ENCODE measurements around the gene H1-8. TPM values are rescaled to one million over a fixed set of nuclear protein-coding genes. Genes with fewer than 3 reads are reported as not detected.
"Not testable (repeated sequence)": the region's sequence is repeated elsewhere in the genome, so short reads cannot be mapped to it uniquely, and the experiment has no call there.

H1-8 gene
- total RNA-seq, 2 donors from 2014 or later: not detected

GRCh38 chr3:129543999-129544398 lies 1.0 kb downstream of the H1-8 start:
- intact Hi-C loops (cut with DNase I): no loop called here
- WGBS: 81% methylated on average over 9 of the region's 9 CpGs
- DNase-seq (ENCODE audit: low spot score): no peak
- no peak for TF ChIP-seq POLR2A (IDR thresholded peaks at IDR 0.05)
- no peak for TF ChIP-seq POLR2AphosphoS5 (IDR thresholded peaks at IDR 0.05)
- TF ChIP-seq CTCF (IDR thresholded peaks at IDR 0.05): no peak
- no peak overlapping the region for H3K4me3 ChIP-seq
- no peaks in the 10 kb centered on the region for H3K36me3 ChIP-seq
- no peak overlapping the region for H3K27ac ChIP-seq
- no peaks in the 10 kb centered on the region for H3K9me3 ChIP-seq
- no peaks in the 10 kb centered on the region for H3K4me1 ChIP-seq (replicated peaks)
- H3K27me3 ChIP-seq (replicated peaks; ENCODE audit: insufficient read depth): no peaks in the 10 kb centered on the region

GRCh38 chr3:129545951-129546350 lies 3.0 kb downstream of the H1-8 start:
- WGBS: 92% methylated on average over 3 of the region's 3 CpGs
- intact Hi-C loops (cut with DNase I): not testable (repeated sequence)

GRCh38 chr3:129547241-129547640 lies 4.3 kb downstream of the H1-8 start:
- DNase-seq (ENCODE audit: low spot score): no peak
- Histone ChIP-seq H3K9me3 (no peaks in the 10 kb centered on the region), H3K27ac (no peak overlapping the region), H3K4me1 (replicated peaks) (no peaks in the 10 kb centered on the region), H3K27me3 (replicated peaks; ENCODE audit: insufficient read depth) (no peaks in the 10 kb centered on the region), H3K36me3 (no peaks in the 10 kb centered on the region), H3K4me3 (no peak overlapping the region)
- WGBS: 96% methylated on average over 23 of the region's 24 CpGs
- no peak for TF ChIP-seq POLR2AphosphoS5 (IDR thresholded peaks at IDR 0.05)
- no peak for TF ChIP-seq CTCF (IDR thresholded peaks at IDR 0.05)
- TF ChIP-seq POLR2A (IDR thresholded peaks at IDR 0.05): no peak
- intact Hi-C loops (cut with DNase I): no loop called here

More at GRCh38 chr3:129545951-129546350, 3.0 kb downstream of the H1-8 start:
- H3K9me3 ChIP-seq; H3K27ac ChIP-seq; DNase-seq (ENCODE audit: low spot score); H3K27me3 ChIP-seq (replicated peaks; ENCODE audit: insufficient read depth); H3K36me3 ChIP-seq; H3K4me1 ChIP-seq (replicated peaks); H3K4me3 ChIP-seq: not testable (repeated sequence)

GRCh38 chr3:129548104-129548965 lies 5.4 kb downstream of the H1-8 start:
- no peak overlapping the region for H3K27ac ChIP-seq
- 87% methylated on average over 19 of the region's 19 CpGs for WGBS
- no peak overlapping the region for H3K4me3 ChIP-seq
- no peaks in the 10 kb centered on the region for H3K27me3 ChIP-seq (replicated peaks; ENCODE audit: insufficient read depth)
- no peak for DNase-seq (ENCODE audit: low spot score)
- intact Hi-C loops (cut with DNase I): no loop called here
- no peaks in the 10 kb centered on the region for H3K9me3 ChIP-seq
- H3K4me1 ChIP-seq (replicated peaks): no peaks in the 10 kb centered on the region
- H3K36me3 ChIP-seq: no peaks in the 10 kb centered on the region
- TF ChIP-seq POLR2AphosphoS5 (IDR thresholded peaks at IDR 0.05): no peak
- TF ChIP-seq CTCF (IDR thresholded peaks at IDR 0.05): no peak
- TF ChIP-seq POLR2A (IDR thresholded peaks at IDR 0.05): no peak

GRCh38 chr3:129549006-129549800 lies 6.2 kb downstream of the H1-8 start:
- H3K4me3 ChIP-seq: no peak overlapping the region
- 85% methylated on average over 18 of the region's 18 CpGs for WGBS
- intact Hi-C loops (cut with DNase I): no loop called here
- H3K36me3 ChIP-seq: no peaks in the 10 kb centered on the region
- H3K27me3 ChIP-seq (replicated peaks; ENCODE audit: insufficient read depth): no peaks in the 10 kb centered on the region
- TF ChIP-seq CTCF (IDR thresholded peaks at IDR 0.05) (no peak), POLR2A (IDR thresholded peaks at IDR 0.05) (no peak), POLR2AphosphoS5 (IDR thresholded peaks at IDR 0.05) (no peak)
- H3K9me3 ChIP-seq: no peaks in the 10 kb centered on the region
- H3K27ac ChIP-seq: no peak overlapping the region
- H3K4me1 ChIP-seq (replicated peaks): no peaks in the 10 kb centered on the region
- no peak for DNase-seq (ENCODE audit: low spot score)

Data from prostate gland (tissue), 2 donors.